Hepatocyte (in vitro differentiated cells): ENCODE data around the gene PTX4. TPM values are rescaled to one million over a fixed set of nuclear protein-coding genes. Genes with fewer than 3 reads are reported as not detected.

ENCODE experiments used
- DNase-seq: peaks from one replicate; pipeline ENCODE4 v3.0.0-alpha.2; 2016; ENCODE audit warnings: low spot score
- H2AFZ ChIP-seq: fragments of 200-600 bp; sonication (generic); 2 replicates; pipeline ENCODE4 v1.6.0; 2016; ENCODE audit warnings: antibody characterized with exemption, mild to moderate bottlenecking
- H3K27ac ChIP-seq: fragments of 200-600 bp; sonication (generic); 2 replicates; pipeline ENCODE4 v1.5.1; 2016; ENCODE audit warnings: mild to moderate bottlenecking
- H3K27me3 ChIP-seq: fragments of 200-600 bp; sonication (generic); 2 replicates; pipeline ENCODE4 v1.6.1; 2016
- H3K36me3 ChIP-seq: fragments of 200-600 bp; sonication (generic); replicated peaks from 2 replicates; pipeline ENCODE4 v1.5.1; 2016; ENCODE audit warnings: low read depth; ENCODE audit not compliant: insufficient read depth
- H3K4me1 ChIP-seq: fragments of 200-600 bp; sonication (generic); 2 replicates; pipeline ENCODE4 v1.5.1; 2016; ENCODE audit warnings: mild to moderate bottlenecking, moderate library complexity; ENCODE audit not compliant: insufficient read depth
- H3K4me2 ChIP-seq: fragments of 200-600 bp; sonication (generic); 2 replicates; pipeline ENCODE4 v1.6.0; 2016
- H3K4me3 ChIP-seq: fragments of 200-600 bp; sonication (generic); 2 replicates; pipeline ENCODE4 v1.5.1; 2016; ENCODE audit warnings: mild to moderate bottlenecking
- H3K79me2 ChIP-seq: fragments of 200-600 bp; sonication (generic); 2 replicates; pipeline ENCODE4 v1.6.0; 2017; ENCODE audit warnings: mild to moderate bottlenecking
- H3K9me2 ChIP-seq: fragments of 200-600 bp; sonication (generic); replicated peaks from 2 replicates; pipeline ENCODE4 v1.6.0; 2017; ENCODE audit warnings: mild to moderate bottlenecking; ENCODE audit not compliant: insufficient read depth
- H3K9me3 ChIP-seq: fragments of 200-600 bp; sonication (generic); 2 replicates; pipeline ENCODE4 v1.5.1; 2016; ENCODE audit warnings: low read depth, mild to moderate bottlenecking
- H4K20me1 ChIP-seq: fragments of 200-600 bp; sonication (generic); 2 replicates; pipeline ENCODE4 v1.6.0; 2016; ENCODE audit warnings: mild to moderate bottlenecking; ENCODE audit not compliant: insufficient read depth, poor library complexity, severe bottlenecking
- EZH2 ChIP-seq: fragments of 200-600 bp; sonication (generic); IDR thresholded peaks from 2 replicates; pipeline ENCODE4 v1.6.1; 2016; ENCODE audit warnings: antibody characterized with exemption, mild to moderate bottlenecking, borderline replicate concordance
- EZH2phosphoT487 ChIP-seq: fragments of 200-600 bp; sonication (generic); IDR thresholded peaks from one replicate; pipeline ENCODE4 v1.6.1; 2018; ENCODE audit warnings: antibody characterized with exemption, mild to moderate bottlenecking, low read depth, moderate library complexity; ENCODE audit not compliant: unreplicated experiment, severe bottlenecking
- WGBS: methylation state at CpG from one replicate; pipeline ENCODE4 v1.1.6; 2016; ENCODE audit warnings: low lambda C conversion rate; ENCODE audit errors: missing lambda C conversion rate; 5-methylcytosine and 5-hydroxymethylcytosine counted together
- polyA plus RNA-seq: library from polyadenylated mRNA; unstranded; fragments of >200 nt; fragmentation: Nextera tagmentation; extraction: Ambion mirVana; gene quantifications from 2 replicates; pipeline ENCODE4 v1.2.1, GENCODE V29; 2016
- total RNA-seq: library from RNA; depleted of rRNA; stranded (reverse); fragments of >200 nt; gene quantifications from 2 replicates; pipeline ENCODE4 v1.2.3, GENCODE V29; 2014
- TF ChIP-seq, protein P1 (sequence below): fragments of 200-600 bp; sonication (generic); IDR thresholded peaks from 2 replicates; pipeline ENCODE4 v1.5.1; 2016; ENCODE audit warnings: antibody characterized with exemption, mild to moderate bottlenecking; ENCODE audit not compliant: poor library complexity

Gene PTX4
- total and polyA plus RNA-seq, 2 experiments from 2014 or later, result not detected

DNA sequence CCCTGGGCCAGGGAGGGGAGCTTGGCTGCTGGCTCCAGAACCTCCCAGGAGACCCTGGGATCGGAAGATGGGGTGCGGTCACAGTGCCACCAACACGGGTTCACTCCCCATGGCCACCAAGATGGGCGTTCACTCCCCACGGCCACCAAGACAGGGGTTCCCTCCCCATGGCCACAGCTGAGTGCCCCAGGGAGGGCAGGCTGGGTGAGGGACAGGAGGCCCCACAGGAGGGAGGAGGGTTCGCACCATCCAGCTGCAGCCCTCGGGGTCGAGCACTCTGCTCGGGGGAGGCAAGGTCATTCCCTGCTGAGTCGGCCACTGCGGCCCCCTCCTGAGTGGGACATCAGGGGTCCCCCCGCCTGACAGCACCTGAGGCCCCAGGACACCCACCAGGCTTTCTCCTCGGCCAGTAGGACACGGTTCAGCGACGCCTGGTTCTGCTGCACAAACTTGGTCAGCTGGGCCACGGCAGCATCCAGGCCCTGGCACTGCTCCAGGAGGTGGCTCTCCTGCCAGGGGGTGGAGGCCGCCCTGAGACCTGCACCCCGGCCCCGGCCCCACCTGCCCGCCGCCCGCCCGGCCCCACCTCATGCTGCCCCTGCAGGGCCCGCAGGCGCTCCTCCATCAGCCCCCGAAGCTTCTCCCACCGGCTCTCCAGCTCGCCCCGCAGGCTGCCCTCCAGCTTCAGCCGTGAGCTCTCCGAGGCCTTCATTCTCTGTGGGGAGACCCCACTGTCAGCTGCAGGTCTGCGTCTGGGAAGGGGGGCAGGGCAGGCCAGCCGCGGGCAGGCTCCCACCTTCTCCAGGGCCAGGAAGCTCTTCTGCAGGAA is 50.3 kb downstream of the PTX4 start:
- TF ChIP-seq EZH2phosphoT487, result no peak
- TF ChIP-seq, protein P1, sequence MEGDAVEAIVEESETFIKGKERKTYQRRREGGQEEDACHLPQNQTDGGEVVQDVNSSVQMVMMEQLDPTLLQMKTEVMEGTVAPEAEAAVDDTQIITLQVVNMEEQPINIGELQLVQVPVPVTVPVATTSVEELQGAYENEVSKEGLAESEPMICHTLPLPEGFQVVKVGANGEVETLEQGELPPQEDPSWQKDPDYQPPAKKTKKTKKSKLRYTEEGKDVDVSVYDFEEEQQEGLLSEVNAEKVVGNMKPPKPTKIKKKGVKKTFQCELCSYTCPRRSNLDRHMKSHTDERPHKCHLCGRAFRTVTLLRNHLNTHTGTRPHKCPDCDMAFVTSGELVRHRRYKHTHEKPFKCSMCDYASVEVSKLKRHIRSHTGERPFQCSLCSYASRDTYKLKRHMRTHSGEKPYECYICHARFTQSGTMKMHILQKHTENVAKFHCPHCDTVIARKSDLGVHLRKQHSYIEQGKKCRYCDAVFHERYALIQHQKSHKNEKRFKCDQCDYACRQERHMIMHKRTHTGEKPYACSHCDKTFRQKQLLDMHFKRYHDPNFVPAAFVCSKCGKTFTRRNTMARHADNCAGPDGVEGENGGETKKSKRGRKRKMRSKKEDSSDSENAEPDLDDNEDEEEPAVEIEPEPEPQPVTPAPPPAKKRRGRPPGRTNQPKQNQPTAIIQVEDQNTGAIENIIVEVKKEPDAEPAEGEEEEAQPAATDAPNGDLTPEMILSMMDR, result no peak
- TF ChIP-seq EZH2, result no peak
- 91% methylated on average over 31 of the region's 35 CpGs for WGBS
- H3K9me3 ChIP-seq, result no peaks in the 10 kb centered on the region
- H2AFZ ChIP-seq, result no peak overlapping the region
- H3K9me2 ChIP-seq, result no peaks in the 10 kb centered on the region
- H4K20me1 ChIP-seq, result no peaks in the 10 kb centered on the region
- H3K79me2 ChIP-seq, result no peaks in the 10 kb centered on the region
- no peak overlapping the region for H3K27ac ChIP-seq
- H3K4me1 ChIP-seq, result no peaks in the 10 kb centered on the region
- H3K36me3 ChIP-seq, result no peaks in the 10 kb centered on the region
- DNase-seq, result no peak
- no peak overlapping the region for H3K4me3 ChIP-seq
- H3K4me2 ChIP-seq, result no peak overlapping the region
- H3K27me3 ChIP-seq, result no peaks in the 10 kb centered on the region

DNA sequence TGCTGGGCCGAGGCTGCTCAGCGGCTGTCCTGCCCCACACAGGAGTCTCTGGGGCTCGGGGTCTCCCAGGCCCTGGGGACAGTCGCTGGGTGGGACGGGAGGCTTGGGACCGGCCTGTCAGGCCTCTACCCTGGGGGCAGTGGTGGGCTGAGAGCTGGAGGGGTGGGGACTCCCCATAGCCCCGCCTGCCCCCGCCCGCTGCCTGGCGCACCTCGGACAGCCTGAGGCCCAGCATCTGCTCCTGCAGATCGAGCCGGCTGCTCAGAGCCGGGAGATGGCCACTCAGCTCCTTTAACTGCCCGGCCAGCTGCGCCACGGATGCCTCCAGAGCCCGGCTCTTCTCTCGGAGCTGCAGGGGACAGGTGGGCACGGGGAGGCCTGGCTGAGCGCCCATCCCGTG is 51.1 kb downstream of the PTX4 start:
- no peak overlapping the region for H3K27ac ChIP-seq
- H3K4me1 ChIP-seq, result no peaks in the 10 kb centered on the region
- TF ChIP-seq EZH2 (no peak), EZH2phosphoT487 (no peak)
- TF ChIP-seq, protein P1, result no peak
- no peak overlapping the region for H3K4me3 ChIP-seq
- H3K9me2 ChIP-seq, result no peaks in the 10 kb centered on the region
- no peaks in the 10 kb centered on the region for H4K20me1 ChIP-seq
- H3K79me2 ChIP-seq, result no peaks in the 10 kb centered on the region
- no peaks in the 10 kb centered on the region for H3K36me3 ChIP-seq
- DNase-seq, result no peak
- H3K9me3 ChIP-seq, result no peaks in the 10 kb centered on the region
- no peak overlapping the region for H3K4me2 ChIP-seq
- no peaks in the 10 kb centered on the region for H3K27me3 ChIP-seq
- WGBS, result 90% methylated on average over 12 of the region's 22 CpGs
- no peak overlapping the region for H2AFZ ChIP-seq

DNA sequence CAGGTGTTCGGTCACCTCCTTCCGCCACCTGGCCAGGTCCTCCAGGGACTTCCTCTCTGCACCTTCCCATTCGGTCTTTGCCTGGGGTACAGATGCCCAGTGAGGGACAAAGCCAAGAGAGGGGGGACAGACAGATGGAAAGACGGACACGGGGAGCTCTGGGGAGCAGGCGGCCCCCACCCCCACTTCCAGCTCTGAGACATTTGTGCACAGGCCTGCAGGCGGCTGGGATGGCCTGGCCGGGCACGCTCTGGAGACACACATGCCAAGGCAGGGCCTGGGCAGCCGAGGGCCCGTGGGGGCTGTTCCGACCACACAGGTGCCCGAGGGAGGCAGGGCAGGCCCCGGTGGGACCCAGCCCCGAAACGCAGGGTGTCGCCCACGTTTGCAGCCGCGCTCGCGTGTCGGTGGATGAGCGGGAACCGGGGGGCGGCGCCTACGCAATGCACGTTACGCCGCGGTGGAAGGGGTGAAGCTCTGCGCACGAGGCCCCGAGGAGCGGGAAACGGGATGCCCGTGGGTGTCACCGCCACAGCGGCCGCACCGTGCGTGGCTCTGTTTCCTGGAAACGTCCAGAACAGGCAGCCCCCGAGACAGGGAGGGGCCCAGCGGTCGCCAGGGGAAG is 51.9 kb downstream of the PTX4 start:
- no peaks in the 10 kb centered on the region for H3K4me1 ChIP-seq
- no peak overlapping the region for H2AFZ ChIP-seq
- no peak for DNase-seq
- 94% methylated on average over 43 of the region's 47 CpGs for WGBS
- no peak overlapping the region for H3K27ac ChIP-seq
- H3K4me2 ChIP-seq, result no peak overlapping the region
- H3K9me2 ChIP-seq, result no peaks in the 10 kb centered on the region
- no peak overlapping the region for H3K4me3 ChIP-seq
- H3K27me3 ChIP-seq, result no peaks in the 10 kb centered on the region
- H4K20me1 ChIP-seq, result no peaks in the 10 kb centered on the region
- H3K9me3 ChIP-seq, result no peaks in the 10 kb centered on the region
- no peaks in the 10 kb centered on the region for H3K79me2 ChIP-seq
- H3K36me3 ChIP-seq, result no peaks in the 10 kb centered on the region
- TF ChIP-seq EZH2, result no peak
- TF ChIP-seq, protein P1, result no peak
- no peak for TF ChIP-seq EZH2phosphoT487
